DOHH2 (cell line): Measurements from ENCODE around the gene CHRNB1.

Experiments
- H3F3A ChIP-seq: fragments of 200-600 bp; sonication (generic), shearing (Covaris generic); 2 replicates; pipeline ENCODE4 v1.6.0; 2016; ENCODE audit warnings: antibody characterized with exemption, mild to moderate bottlenecking; ENCODE audit not compliant: control insufficient read depth, insufficient read depth
- H3K27ac ChIP-seq: fragments of 200-600 bp; sonication (generic); 2 replicates; pipeline ENCODE4 v1.5.1; 2014; ENCODE audit warnings: low read depth, mild to moderate bottlenecking, low read length, moderate library complexity
- H3K27me3 ChIP-seq: fragments of 200-600 bp; sonication (generic); 2 replicates; pipeline ENCODE4 v1.6.1; 2014; ENCODE audit warnings: mild to moderate bottlenecking, low read length, mixed read lengths; ENCODE audit not compliant: control insufficient read depth
- H3K36me3 ChIP-seq: fragments of 200-600 bp; sonication (generic); 2 replicates; pipeline ENCODE4 v1.6.1; 2014; ENCODE audit warnings: mild to moderate bottlenecking, low read length, moderate library complexity, mixed read lengths; ENCODE audit not compliant: control insufficient read depth
- H3K4me1 ChIP-seq: fragments of 200-600 bp; sonication (generic); 2 replicates; pipeline ENCODE4 v1.6.1; 2014; ENCODE audit warnings: mild to moderate bottlenecking, low read length, mixed read lengths; ENCODE audit not compliant: control insufficient read depth
- H3K4me2 ChIP-seq: fragments of 200-600 bp; sonication (generic); 2 replicates; pipeline ENCODE4 v1.6.0; 2014; ENCODE audit warnings: mild to moderate bottlenecking, low read length, moderate library complexity
- H3K4me3 ChIP-seq: fragments of 200-600 bp; sonication (generic); 2 replicates; pipeline ENCODE4 v1.5.1; 2014; ENCODE audit warnings: mild to moderate bottlenecking, low read length, mixed read lengths
- H3K79me2 ChIP-seq: fragments of 200-600 bp; sonication (generic); 2 replicates; pipeline ENCODE4 v1.6.1; 2014; ENCODE audit warnings: mild to moderate bottlenecking, low read length, mixed read lengths; ENCODE audit not compliant: control insufficient read depth
- H3K9me2 ChIP-seq: fragments of 200-600 bp; sonication (generic); replicated peaks from 2 replicates; pipeline ENCODE4 v1.6.1; 2014; ENCODE audit warnings: mild to moderate bottlenecking, low read length, mixed read lengths; ENCODE audit not compliant: control insufficient read depth
- H3K9me3 ChIP-seq: fragments of 200-600 bp; sonication (generic); 2 replicates; pipeline ENCODE4 v1.6.1; 2014; ENCODE audit warnings: antibody characterized with exemption, low read length, mixed read lengths; ENCODE audit not compliant: control insufficient read depth, insufficient read depth
- H4K20me1 ChIP-seq: fragments of 200-600 bp; sonication (generic); 2 replicates; pipeline ENCODE4 v1.6.0; 2014; ENCODE audit warnings: low read depth, mild to moderate bottlenecking, antibody characterized with exemption, low read length, moderate library complexity; ENCODE audit not compliant: control insufficient read depth, insufficient read depth
- CTCF ChIP-seq: fragments of 200-600 bp; sonication (generic); IDR thresholded peaks from one replicate; pipeline ENCODE4 v1.5.1; 2014; ENCODE audit warnings: antibody characterized with exemption, mild to moderate bottlenecking, low read depth, low read length; ENCODE audit not compliant: poor library complexity, severe bottlenecking
- EZH2phosphoT487 ChIP-seq: fragments of 200-600 bp; sonication (generic); IDR thresholded peaks from 2 replicates; pipeline ENCODE4 v1.6.1; 2017; ENCODE audit warnings: borderline replicate concordance, mild to moderate bottlenecking, antibody characterized with exemption, low read length, moderate library complexity, mixed read lengths

Gene CHRNB1

GRCh38 chr17:7415784-7416183, 29.1 kb upstream of the CHRNB1 start:
- H3K9me3 ChIP-seq: no peaks in the 10 kb centered on the region
- H3K27me3 ChIP-seq: no peaks in the 10 kb centered on the region; the same call in 1 of the 2 replicates
- H3K36me3 ChIP-seq: no peaks in the 10 kb centered on the region
- TF ChIP-seq EZH2phosphoT487 (no peak), CTCF (no peak)
- H3K9me2 ChIP-seq: no peaks in the 10 kb centered on the region
- no peaks in the 10 kb centered on the region for H3K79me2 ChIP-seq
- no peak overlapping the region for H3K4me3 ChIP-seq
- H3K4me2 ChIP-seq: no peak overlapping the region
- H3K4me1 ChIP-seq: no peaks in the 10 kb centered on the region
- H3K27ac ChIP-seq: no peak overlapping the region
- H4K20me1 ChIP-seq: no peaks in the 10 kb centered on the region
- 0 out of 2 replicates have a peak, but pooled peaks cover 2% of the 10 kb centered on the region for H3F3A ChIP-seq

GRCh38 chr17:7416323-7416722, 28.5 kb upstream of the CHRNB1 start:
- no peaks in the 10 kb centered on the region for H3K4me1 ChIP-seq
- H3K36me3 ChIP-seq: no peaks in the 10 kb centered on the region
- no peaks in the 10 kb centered on the region for H3K9me2 ChIP-seq
- H3F3A ChIP-seq: 0 out of 2 replicates have a peak, but pooled peaks cover 2% of the 10 kb centered on the region
- H3K4me2 ChIP-seq: no peak overlapping the region
- H3K27me3 ChIP-seq: no peaks in the 10 kb centered on the region; the same call in 1 of the 2 replicates
- H3K79me2 ChIP-seq: no peaks in the 10 kb centered on the region
- H4K20me1 ChIP-seq: no peaks in the 10 kb centered on the region
- no peak overlapping the region for H3K4me3 ChIP-seq
- no peak for TF ChIP-seq EZH2phosphoT487
- TF ChIP-seq CTCF: no peak
- H3K27ac ChIP-seq: no peak overlapping the region
- H3K9me3 ChIP-seq: no peaks in the 10 kb centered on the region

GRCh38 chr17:7417056-7417655, 27.7 kb upstream of the CHRNB1 start:
- Histone ChIP-seq H3F3A (0 out of 2 replicates have a peak, but pooled peaks cover 2% of the 10 kb centered on the region), H3K79me2 (no peaks in the 10 kb centered on the region), H4K20me1 (no peaks in the 10 kb centered on the region), H3K9me2 (no peaks in the 10 kb centered on the region), H3K27ac (no peak overlapping the region), H3K27me3 (no peaks in the 10 kb centered on the region; the same call in 1 of the 2 replicates), H3K4me3 (no peak overlapping the region), H3K9me3 (no peaks in the 10 kb centered on the region), H3K36me3 (no peaks in the 10 kb centered on the region), H3K4me1 (no peaks in the 10 kb centered on the region), H3K4me2 (no peak overlapping the region)
- no peak for TF ChIP-seq EZH2phosphoT487
- no peak for TF ChIP-seq CTCF
